GM18867 (cell line): Measurements from ENCODE around the gene PLSCR2.
"Not testable (repeated sequence)": the region's sequence is repeated elsewhere in the genome, so short reads cannot be mapped to it uniquely, and the experiment has no call there.

ENCODE experiments used
- ATAC-seq: cut with Tn5 transposase; IDR thresholded peaks from one replicate; pipeline ENCODE4 v1.9.1; 2021; ENCODE audit warnings: mild to moderate bottlenecking, moderate library complexity; ENCODE audit not compliant: unreplicated experiment

PLSCR2 gene

DNA sequence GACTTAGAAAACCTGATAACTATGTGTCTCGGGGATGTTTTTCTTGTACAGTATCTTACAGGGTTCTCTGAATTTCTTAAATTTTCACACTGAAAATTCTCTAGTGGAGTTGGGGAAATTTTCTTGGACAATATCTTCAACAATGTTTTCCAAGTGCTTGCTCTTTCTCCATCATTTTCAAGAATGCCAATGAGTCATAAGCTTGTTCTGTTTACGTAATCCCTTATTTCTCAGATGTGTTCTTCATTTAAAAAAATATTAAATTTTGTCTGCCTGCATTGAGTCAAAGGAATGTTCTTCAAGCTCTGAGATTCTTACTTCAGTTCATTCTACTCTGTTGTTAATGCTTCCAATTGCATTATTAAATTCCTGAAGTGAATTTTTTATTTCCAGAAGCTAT lies 21.9 kb upstream of the PLSCR2 start:
- ATAC-seq = no peak

DNA sequence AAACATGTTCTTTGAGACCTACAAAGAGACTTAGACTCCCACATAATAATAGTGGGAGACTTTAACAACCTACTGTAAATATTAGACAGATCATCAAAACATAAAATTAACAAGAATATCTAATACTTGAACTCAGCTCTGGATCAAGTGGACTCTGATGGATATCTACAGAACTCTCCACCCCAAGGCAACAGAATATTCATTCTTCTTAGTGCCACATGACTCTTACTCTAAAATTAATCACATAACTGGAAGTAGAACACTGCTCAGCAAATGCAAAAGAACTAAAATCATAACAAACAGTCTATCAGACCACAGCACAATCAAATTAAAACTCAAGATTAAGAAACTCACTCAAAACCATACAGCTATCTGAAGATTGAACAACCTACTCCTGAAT lies 15.9 kb upstream of the PLSCR2 start:
- no peak for ATAC-seq

DNA sequence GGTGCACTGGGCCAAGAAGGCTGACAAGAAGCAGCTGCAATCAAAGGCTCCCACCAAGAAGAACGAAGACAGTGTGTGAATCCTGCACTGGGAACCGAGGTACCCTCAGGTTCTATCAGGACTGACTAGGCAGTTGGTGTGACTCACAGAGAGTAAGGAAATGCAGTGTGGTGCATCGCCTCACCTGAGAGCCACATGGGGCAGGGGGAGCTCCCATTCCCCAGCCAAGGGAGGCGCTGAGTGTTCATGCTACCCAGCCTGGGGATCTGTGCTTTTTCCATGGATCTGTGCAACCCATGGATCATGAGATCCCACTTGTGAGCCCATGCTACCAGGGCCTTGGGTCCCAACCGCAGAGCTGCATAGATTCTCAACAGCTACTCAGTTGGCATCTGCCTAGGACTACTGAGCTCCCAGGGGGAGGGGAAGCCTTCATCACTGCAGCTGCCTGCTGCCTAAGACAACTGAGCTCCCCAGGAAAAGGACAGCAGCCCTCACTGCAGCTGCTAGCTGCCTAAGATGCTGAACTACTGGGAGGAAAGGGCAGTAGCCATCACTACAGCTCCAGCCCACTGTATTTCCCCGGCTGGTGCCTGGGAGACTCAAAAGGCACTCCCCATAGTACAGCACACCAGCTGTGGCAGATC lies 6.9 kb upstream of the PLSCR2 start:
- ATAC-seq = no peak

- not testable (repeated sequence) for ATAC-seq
Measured at GRCh38 chr3:146474976-146475375, 5.6 kb upstream of the PLSCR2 start.

DNA sequence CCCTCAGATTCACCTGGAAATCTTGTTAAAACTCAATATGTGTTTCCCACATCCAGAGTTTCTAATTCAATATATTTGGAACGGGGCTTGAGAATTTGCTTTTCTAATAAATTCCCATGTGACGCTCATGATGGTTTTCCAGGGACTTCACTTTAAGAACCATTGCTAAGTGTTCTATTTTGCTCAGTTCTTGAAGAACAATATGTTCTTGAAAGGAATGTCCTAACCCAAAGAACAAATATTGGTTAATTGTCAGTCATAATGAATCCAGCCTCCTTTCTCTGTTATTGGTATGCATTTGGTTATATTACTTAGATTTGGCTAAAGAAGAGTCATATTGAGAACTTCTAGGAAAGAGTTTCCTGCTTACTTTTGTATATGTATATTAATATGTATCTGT lies 4.4 kb upstream of the PLSCR2 start:
- no peak for ATAC-seq

DNA sequence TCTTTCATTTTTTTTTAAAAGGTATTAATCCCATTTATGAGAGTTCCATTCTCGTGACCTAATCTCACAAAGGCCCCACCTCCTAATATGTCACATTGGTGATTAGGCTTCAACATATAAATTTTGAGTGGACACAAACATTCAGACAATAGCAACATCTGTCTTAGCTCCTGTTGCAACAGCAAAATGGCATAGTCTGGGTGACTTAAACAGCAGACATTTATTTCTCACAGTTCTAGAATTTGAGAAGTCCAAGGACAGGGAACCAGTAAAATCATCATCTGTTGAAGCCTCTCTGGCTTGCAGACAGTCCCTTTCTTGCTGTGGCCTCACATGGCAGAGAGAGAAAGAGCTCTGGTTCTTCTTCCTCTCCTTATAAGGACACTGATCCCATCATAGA lies 3.2 kb upstream of the PLSCR2 start:
- no peak for ATAC-seq

- ATAC-seq = no peak
Measured at GRCh38 chr3:146471012-146471411, 1.7 kb upstream of the PLSCR2 start.

DNA sequence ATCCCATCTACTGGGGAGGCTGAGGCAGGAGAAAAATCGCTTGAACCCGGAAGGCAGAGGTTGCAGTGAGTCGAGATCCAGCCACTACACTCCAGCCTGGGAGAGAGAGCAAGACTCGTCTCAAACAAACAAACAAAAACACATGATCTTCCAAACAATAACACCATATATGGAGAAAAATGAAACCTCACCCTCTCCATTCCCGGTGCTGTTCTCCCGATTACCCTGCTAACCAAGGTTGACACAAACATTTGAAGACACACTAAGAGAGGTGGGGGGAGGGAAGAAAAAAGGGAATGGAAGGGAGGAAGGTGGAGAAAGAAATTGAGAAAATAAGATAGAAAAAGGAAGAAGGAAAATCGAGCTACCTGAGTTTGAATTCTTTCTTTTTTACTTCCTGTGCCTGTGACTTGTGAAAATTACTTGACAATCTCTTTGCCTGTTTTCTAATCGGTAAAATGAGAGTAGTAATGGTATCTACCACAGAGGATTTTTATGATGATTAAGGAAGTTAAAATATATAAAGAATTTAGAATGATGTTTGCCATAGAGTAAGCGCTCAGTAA lies 1.1 kb upstream of the PLSCR2 start:
- no peak for ATAC-seq

DNA sequence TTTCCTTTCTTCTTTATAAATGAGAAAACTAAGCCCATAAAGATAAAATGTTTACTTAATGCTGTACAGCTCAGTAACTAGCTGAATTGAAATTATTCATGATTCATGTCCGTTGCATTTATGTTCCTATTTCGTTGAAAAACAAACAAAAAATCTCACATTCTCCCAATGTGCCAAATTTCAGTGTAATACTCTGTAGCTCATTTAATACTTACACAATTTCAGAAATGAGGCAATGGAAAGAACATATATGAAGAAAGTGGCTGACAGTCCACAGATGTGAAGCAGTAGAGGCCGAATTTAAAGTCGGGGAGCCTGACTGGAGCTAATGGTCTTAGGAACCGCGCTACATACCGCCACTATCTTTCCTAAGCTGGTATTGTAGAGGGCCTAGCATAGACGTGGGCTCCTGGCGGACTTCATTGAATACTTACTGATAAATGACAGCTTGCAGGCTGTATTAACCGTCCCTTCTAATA lies 651 bp downstream of the PLSCR2 start:
- no peak for ATAC-seq

DNA sequence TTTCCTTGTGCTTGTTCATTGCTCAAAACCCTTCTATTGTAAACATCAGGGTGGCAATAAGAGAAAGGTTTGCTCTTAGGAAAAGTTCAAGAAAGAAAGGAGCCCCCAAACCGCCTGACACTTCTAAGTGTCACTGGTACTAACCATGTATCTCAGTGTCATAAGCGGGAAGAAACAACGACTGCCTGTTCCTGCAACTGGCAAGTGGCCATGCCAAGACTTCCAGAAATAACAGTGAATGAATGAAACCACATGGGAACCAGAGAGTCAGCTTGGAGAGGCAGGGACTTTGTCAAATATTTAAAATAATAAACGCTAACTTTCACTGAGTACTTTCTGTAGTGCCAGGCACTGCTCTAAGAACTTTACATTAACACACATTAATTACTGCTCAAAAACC lies 1.1 kb downstream of the PLSCR2 start:
- ATAC-seq = no peak

DNA sequence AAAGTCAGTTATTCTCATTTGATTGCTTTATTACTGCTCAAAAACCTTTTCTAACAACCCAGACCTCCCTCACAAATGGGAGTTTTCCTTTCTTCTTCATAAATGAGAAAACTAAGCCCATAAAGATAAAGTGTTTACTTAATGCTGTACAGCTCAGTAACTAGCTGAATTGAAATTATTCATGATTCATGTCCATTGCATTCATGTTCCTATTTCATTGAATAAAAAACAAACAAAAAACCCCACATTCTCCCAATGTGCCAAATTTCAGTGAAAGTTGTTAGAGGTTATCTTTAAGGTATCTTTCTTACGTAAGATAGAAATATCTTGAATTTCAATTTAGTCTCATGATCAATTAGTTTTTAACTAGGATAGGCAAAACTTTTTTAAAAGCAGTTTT lies 2.8 kb downstream of the PLSCR2 start:
- no peak for ATAC-seq

DNA sequence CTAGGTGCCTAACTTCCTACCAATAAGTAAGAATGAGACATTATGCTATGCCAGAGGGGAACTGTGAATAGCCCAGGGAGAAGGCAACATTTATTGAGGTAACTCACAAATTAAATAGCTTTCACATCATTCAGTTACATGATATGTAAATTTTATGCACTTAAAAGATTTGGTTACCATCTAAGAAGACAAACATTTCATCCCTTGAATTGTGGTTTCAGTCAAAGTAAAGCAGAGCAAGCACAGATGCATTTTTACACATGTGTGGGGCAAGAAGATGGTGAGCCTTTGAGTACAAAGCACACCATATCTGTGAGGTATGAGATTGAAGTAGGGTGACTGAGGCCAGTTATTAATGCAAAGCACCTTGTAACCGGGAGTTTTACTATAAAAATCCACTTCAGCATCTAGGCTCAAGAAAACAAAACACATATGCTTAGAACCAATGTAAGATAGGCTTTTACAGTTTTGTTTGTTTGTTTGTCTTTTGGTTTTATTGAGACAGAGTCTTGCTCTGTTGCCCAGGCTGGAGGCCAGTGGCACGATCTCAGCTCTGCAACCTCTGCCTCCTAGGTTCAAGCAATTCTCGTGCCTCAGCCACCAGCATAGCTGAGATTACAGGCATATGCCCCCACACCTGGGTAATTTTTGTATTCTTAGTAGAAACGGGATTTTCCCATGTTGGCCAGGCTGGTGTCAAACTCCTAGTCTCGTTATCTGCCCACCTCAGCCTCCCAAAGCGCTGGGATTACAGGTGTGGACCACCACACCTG lies 3.5 kb downstream of the PLSCR2 start:
- ATAC-seq = no peak

DNA sequence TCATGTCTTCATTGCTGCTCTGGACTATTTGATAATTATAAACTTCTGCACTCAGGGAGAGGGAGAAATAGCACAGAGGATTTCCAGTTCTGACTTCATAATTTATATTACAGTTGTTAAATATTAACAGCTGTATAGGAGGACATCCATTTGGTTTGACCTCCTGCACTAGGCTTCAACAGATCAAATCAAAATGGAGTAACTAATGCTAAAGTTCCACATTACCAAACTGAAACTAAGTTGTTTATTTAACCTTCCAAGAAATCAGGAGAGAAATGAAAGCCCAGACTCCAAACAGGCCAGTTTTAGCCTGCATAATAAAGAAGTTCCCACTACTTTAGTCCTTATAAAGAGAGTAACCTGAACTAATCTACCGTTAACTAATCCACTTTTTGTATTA lies 4.6 kb downstream of the PLSCR2 start:
- no peak for ATAC-seq

GRCh38 chr3:146464005-146464595 lies 5.3 kb downstream of the PLSCR2 start:
- ATAC-seq = no peak

GRCh38 chr3:146454796-146455195 lies 14.6 kb downstream of the PLSCR2 start:
- no peak for ATAC-seq

DNA sequence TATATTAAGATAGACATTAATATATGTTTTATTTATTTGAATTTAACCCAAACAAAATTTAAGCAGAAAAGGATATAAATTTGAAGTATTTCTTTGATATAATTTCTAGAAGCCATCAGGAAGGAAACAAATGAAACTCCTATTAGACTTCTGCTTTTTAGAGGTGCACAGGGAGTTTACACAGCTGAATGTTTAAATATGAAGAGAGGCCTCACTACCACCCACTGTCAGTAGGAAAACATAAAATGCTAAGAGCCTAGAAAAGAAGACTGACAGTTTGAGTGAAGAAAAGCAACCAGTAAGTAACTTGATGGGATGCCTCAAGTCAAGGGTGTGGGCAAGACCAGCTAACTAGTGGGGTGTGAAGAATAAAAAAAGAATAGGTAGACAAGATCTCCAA lies 19.7 kb downstream of the PLSCR2 start:
- no peak for ATAC-seq

DNA sequence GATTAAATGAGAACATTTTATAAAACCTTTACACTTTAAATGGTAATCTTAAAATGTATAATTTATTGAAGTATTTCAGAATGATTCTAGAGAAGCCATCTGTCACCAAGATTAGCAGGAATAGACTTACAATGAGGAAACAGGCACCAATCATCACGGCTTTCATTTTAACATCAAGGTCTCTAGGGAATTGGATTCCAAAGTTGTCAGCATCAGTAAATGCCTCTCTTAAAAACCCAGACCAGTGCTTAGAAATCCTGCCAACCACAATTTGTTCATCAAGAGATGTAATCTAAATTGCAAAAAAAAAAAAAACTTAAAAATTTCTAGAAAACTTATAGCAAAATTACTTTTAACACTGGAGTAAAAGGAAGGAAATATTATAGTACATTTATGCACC lies 20.3 kb downstream of the PLSCR2 start:
- no peak for ATAC-seq

DNA sequence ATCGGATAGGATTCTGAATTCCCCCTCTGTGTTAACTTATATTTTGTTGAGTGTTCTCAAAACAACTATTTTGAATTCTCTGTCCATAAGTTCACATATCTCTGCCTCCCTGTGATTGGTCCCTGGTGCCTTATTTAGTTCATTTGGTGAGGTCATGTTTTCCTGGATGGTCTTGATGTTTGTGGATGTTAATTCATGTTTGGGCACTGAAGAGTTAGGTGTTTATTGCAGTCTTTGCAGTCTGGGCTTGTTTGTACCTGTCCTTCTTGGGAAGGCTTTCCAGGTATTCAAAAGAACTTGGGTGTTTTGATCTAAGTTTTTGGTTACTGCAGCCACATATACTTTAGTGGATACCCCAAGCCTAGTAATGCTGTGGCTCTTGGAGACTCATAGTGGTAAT lies 23.3 kb downstream of the PLSCR2 start:
- ATAC-seq = no peak

GRCh38 chr3:146440310-146440709 lies 29.1 kb downstream of the PLSCR2 start:
- ATAC-seq = not testable (repeated sequence)

DNA sequence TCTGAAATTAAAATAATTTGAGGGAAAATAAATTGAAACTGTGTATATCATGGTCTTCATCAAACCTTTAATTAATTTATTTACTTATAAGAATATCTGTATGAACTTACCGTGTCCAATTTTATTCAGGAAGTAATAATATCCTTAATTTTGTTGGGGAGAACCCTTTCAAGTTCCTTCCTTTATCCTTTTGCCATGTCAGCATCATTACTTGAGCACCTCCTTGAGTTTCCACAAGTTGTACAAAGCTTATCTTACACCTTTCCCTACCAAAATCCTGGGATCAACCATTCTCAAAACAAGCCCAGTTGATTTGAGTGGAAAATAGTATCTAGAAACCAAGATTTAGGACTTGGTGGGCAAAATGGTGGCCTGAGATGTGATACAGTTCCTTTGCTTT lies 37.3 kb downstream of the PLSCR2 start:
- ATAC-seq = no peak

DNA sequence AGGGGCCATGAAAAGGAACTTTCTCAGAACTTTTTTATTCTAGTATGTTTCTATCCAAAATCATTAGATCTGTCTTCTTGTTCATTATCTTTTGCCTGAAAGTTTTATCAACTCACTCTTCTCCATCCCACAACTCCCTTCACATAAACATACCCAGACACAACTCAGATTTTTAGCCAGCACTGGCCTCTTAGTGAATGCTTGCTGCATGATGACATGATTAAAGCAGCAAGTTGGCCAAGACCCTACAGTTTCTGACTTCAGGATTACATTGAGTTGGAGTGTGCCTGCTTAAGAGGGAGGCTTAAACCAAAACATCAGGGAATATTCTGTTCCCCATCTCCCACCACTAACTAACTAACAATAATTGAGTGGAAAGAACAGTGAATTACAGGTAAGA lies 38.1 kb downstream of the PLSCR2 start:
- no peak for ATAC-seq

- no peak for ATAC-seq
Measured at GRCh38 chr3:146425341-146425740, 44.0 kb downstream of the PLSCR2 start.
